ENCODE measurements around the gene UBE2B. TPM values are rescaled to one million over a fixed set of nuclear protein-coding genes. Genes with fewer than 3 reads are reported as not detected.

UBE2B gene
- total RNA-seq, 2 experiments from 2014 or later = 115 to 116 TPM

- no peaks in the 10 kb centered on the region for H3K36me3 Mint-ChIP-seq (ENCODE audit: low read depth)
- DNase-seq = no peak
- H3K4me1 Mint-ChIP-seq = peaks cover 2% of the 10 kb centered on the region
- no peak overlapping the region for H3K27ac Mint-ChIP-seq
- no peaks in the 10 kb centered on the region for H3K9me3 Mint-ChIP-seq
- CTCF ChIA-PET = interaction anchor here (1.8 to 2.2 kb wide), 3 partner anchors 14 to 160 kb away, joined by 4 to 9 read pairs (median 6); partner anchors contain the start of gene CDKN2AIPNL
- no peak overlapping the region for H3K4me3 Mint-ChIP-seq
- peaks cover 12% of the 10 kb centered on the region for H3K27me3 Mint-ChIP-seq
- POLR2A ChIA-PET = interaction anchor here (0.6 to 1.2 kb wide), 2 partner anchors 56 to 116 kb away, joined by 3 read pairs; partner anchors contain the start of gene UBE2B
These were observed 56.2 kb downstream of the UBE2B start for GRCh38 chr5:134427540-134428041.

GRCh38 chr5:134430001-134430569, 58.7 kb downstream of the UBE2B start:
- Mint-ChIP-seq H3K36me3 (ENCODE audit: low read depth) (no peaks in the 10 kb centered on the region), H3K4me1 (peaks cover 12% of the 10 kb centered on the region), H3K4me3 (no peak overlapping the region), H3K27ac (no peak overlapping the region), H3K9me3 (no peaks in the 10 kb centered on the region), H3K27me3 (peaks cover 12% of the 10 kb centered on the region)
- no peak for DNase-seq
- CTCF ChIA-PET = no interaction called here
- POLR2A ChIA-PET = interaction anchor here (0.9 kb wide), 1 partner anchor 60 kb away, joined by 3 read pairs; no protein-coding TSS in a partner anchor

- peaks cover 12% of the 10 kb centered on the region for H3K27me3 Mint-ChIP-seq
- H3K9me3 Mint-ChIP-seq = no peaks in the 10 kb centered on the region
- ChIA-PET CTCF (no interaction called here), POLR2A (interaction anchor here (1.6 kb wide), 1 partner anchor 18 kb away, joined by 3 read pairs; no protein-coding TSS in a partner anchor)
- no peak overlapping the region for H3K4me3 Mint-ChIP-seq
- DNase-seq = no peak
- no peaks in the 10 kb centered on the region for H3K36me3 Mint-ChIP-seq (ENCODE audit: low read depth)
- peaks cover 25% of the 10 kb centered on the region for H3K4me1 Mint-ChIP-seq
- H3K27ac Mint-ChIP-seq = no peak overlapping the region
These were observed 60.8 kb downstream of the UBE2B start for GRCh38 chr5:134432174-134432573.

GRCh38 chr5:134432677-134433359, 61.4 kb downstream of the UBE2B start:
- Mint-ChIP-seq H3K4me3 (no peak overlapping the region), H3K27me3 (peaks cover 12% of the 10 kb centered on the region), H3K4me1 (peaks cover 30% of the 10 kb centered on the region), H3K27ac (peak overlapping the region; percentile 14), H3K9me3 (no peaks in the 10 kb centered on the region), H3K36me3 (ENCODE audit: low read depth) (no peaks in the 10 kb centered on the region)
- CTCF ChIA-PET = no interaction called here
- POLR2A ChIA-PET = interaction anchor here (1.6 kb wide), 1 partner anchor 18 kb away, joined by 3 read pairs; no protein-coding TSS in a partner anchor
- DNase-seq = no peak

- no peak overlapping the region for H3K27ac Mint-ChIP-seq
- H3K4me1 Mint-ChIP-seq = peaks cover 30% of the 10 kb centered on the region
- POLR2A ChIA-PET = interaction anchor here (0.6 to 1.4 kb wide), 2 partner anchors 26 to 91 kb away, joined by 3 to 5 read pairs; no protein-coding TSS in a partner anchor
- CTCF ChIA-PET = no interaction called here
- no peaks in the 10 kb centered on the region for H3K36me3 Mint-ChIP-seq (ENCODE audit: low read depth)
- DNase-seq = no peak
- H3K4me3 Mint-ChIP-seq = no peak overlapping the region
- no peaks in the 10 kb centered on the region for H3K27me3 Mint-ChIP-seq
- no peaks in the 10 kb centered on the region for H3K9me3 Mint-ChIP-seq
These were observed 64.2 kb downstream of the UBE2B start for GRCh38 chr5:134435560-134435959.

GRCh38 chr5:134436523-134437339, 65.4 kb downstream of the UBE2B start:
- Mint-ChIP-seq H3K9me3 (no peaks in the 10 kb centered on the region), H3K27me3 (no peaks in the 10 kb centered on the region), H3K4me1 (peaks cover 30% of the 10 kb centered on the region), H3K36me3 (ENCODE audit: low read depth) (no peaks in the 10 kb centered on the region), H3K4me3 (no peak overlapping the region), H3K27ac (peak overlapping the region; percentile 65)
- ChIA-PET CTCF (interaction anchor here (0.8 to 1.3 kb wide), 4 partner anchors 26 to 150 kb away, joined by 3 to 6 read pairs (median 4); no protein-coding TSS in a partner anchor), POLR2A (interaction anchor here (0.6 to 1.6 kb wide), 10 partner anchors 26 to 100 kb away, joined by 3 to 11 read pairs (median 4); partner anchors contain the start of gene CDKN2AIPNL)
- peak; percentile 73 for DNase-seq

- no peak overlapping the region for H3K27ac Mint-ChIP-seq
- H3K4me1 Mint-ChIP-seq = peaks cover 30% of the 10 kb centered on the region
- ChIA-PET POLR2A (interaction anchor here (0.7 to 1.6 kb wide), 6 partner anchors 26 to 99 kb away, joined by 3 to 11 read pairs (median 5); partner anchors contain the start of gene CDKN2AIPNL), CTCF (interaction anchor here (0.8 to 1.3 kb wide), 4 partner anchors 27 to 150 kb away, joined by 3 to 6 read pairs (median 4); no protein-coding TSS in a partner anchor)
- H3K36me3 Mint-ChIP-seq (ENCODE audit: low read depth) = no peaks in the 10 kb centered on the region
- no peaks in the 10 kb centered on the region for H3K9me3 Mint-ChIP-seq
- DNase-seq = no peak
- H3K4me3 Mint-ChIP-seq = no peak overlapping the region
- H3K27me3 Mint-ChIP-seq = no peaks in the 10 kb centered on the region
These were observed 66.0 kb downstream of the UBE2B start for GRCh38 chr5:134437340-134437846.

GRCh38 chr5:134437847-134438581, 66.6 kb downstream of the UBE2B start:
- H3K4me3 Mint-ChIP-seq = no peak overlapping the region
- no peak for DNase-seq
- H3K9me3 Mint-ChIP-seq = no peaks in the 10 kb centered on the region
- CTCF ChIA-PET = interaction anchor here (1.1 to 1.3 kb wide), 3 partner anchors 10 to 149 kb away, joined by 3 to 6 read pairs (median 3); no protein-coding TSS in a partner anchor
- H3K4me1 Mint-ChIP-seq = peaks cover 23% of the 10 kb centered on the region
- POLR2A ChIA-PET = interaction anchor here (1.2 kb wide), 1 partner anchor 90 kb away, joined by 3 read pairs; no protein-coding TSS in a partner anchor
- no peak overlapping the region for H3K27ac Mint-ChIP-seq
- no peaks in the 10 kb centered on the region for H3K36me3 Mint-ChIP-seq (ENCODE audit: low read depth)
- no peaks in the 10 kb centered on the region for H3K27me3 Mint-ChIP-seq

GRCh38 chr5:134438721-134439123, 67.4 kb downstream of the UBE2B start:
- Mint-ChIP-seq H3K9me3 (no peaks in the 10 kb centered on the region), H3K27ac (no peak overlapping the region), H3K4me1 (peaks cover 19% of the 10 kb centered on the region), H3K4me3 (no peak overlapping the region), H3K36me3 (ENCODE audit: low read depth) (no peaks in the 10 kb centered on the region), H3K27me3 (no peaks in the 10 kb centered on the region)
- ChIA-PET CTCF (interaction anchor here (1.3 kb wide), 2 partner anchors 9 to 88 kb away, joined by 3 read pairs; no protein-coding TSS in a partner anchor), POLR2A (no interaction called here)
- no peak for DNase-seq

GRCh38 chr5:134439210-134439654, 67.9 kb downstream of the UBE2B start:
- POLR2A ChIA-PET = no interaction called here
- Mint-ChIP-seq H3K4me3 (no peak overlapping the region), H3K9me3 (no peaks in the 10 kb centered on the region), H3K27ac (no peak overlapping the region), H3K36me3 (ENCODE audit: low read depth) (no peaks in the 10 kb centered on the region), H3K4me1 (peaks cover 19% of the 10 kb centered on the region), H3K27me3 (no peaks in the 10 kb centered on the region)
- CTCF ChIA-PET = interaction anchor here (1.3 kb wide), 2 partner anchors 9 to 88 kb away, joined by 3 read pairs; no protein-coding TSS in a partner anchor
- no peak for DNase-seq

GRCh38 chr5:134440201-134440755, 68.9 kb downstream of the UBE2B start:
- no peaks in the 10 kb centered on the region for H3K27me3 Mint-ChIP-seq
- H3K4me1 Mint-ChIP-seq = peaks cover 17% of the 10 kb centered on the region
- H3K27ac Mint-ChIP-seq = no peak overlapping the region
- ChIA-PET CTCF (interaction anchor here (1.3 kb wide), 1 partner anchor 87 kb away, joined by 3 read pairs; no protein-coding TSS in a partner anchor), POLR2A (no interaction called here)
- no peak for DNase-seq
- no peak overlapping the region for H3K4me3 Mint-ChIP-seq
- no peaks in the 10 kb centered on the region for H3K36me3 Mint-ChIP-seq (ENCODE audit: low read depth)
- no peaks in the 10 kb centered on the region for H3K9me3 Mint-ChIP-seq

Measured in activated CD4-positive, alpha-beta memory T cell treated with anti-CD3 and anti-CD28 coated beads, Interleukin-2, amount 10 ng/mL, durations not matched to agents 7 days and 5 days (primary cell).